ENCODE data around the gene PGAP6.

DNA sequence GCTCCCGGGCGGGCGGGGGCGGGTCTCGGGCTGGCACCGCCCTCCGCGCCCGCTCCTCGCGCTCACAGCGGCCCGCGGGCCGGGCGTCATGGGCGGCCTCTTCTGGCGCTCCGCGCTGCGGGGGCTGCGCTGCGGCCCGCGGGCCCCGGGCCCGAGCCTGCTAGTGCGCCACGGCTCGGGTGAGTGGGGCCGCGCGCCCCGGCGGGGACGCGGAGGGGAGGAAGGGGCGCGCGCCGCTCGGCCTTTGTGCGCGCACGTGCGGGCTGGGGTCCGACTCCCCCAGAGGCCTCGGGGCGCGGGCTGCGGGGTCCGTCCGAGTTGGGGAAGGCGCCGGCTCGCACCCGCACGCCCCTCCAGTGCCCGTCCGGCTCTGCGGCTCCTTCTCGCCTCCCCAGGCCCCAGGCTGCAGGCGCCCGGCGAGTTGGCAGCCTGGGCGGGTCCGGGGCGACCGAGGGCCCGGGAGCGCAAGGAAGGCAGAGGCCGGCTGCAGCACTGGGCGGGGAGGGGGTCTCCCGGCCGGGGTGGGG lies 15.4 kb upstream of the PGAP6 start, which contains the start of gene NME4:
- TF ChIP-seq, protein P1, sequence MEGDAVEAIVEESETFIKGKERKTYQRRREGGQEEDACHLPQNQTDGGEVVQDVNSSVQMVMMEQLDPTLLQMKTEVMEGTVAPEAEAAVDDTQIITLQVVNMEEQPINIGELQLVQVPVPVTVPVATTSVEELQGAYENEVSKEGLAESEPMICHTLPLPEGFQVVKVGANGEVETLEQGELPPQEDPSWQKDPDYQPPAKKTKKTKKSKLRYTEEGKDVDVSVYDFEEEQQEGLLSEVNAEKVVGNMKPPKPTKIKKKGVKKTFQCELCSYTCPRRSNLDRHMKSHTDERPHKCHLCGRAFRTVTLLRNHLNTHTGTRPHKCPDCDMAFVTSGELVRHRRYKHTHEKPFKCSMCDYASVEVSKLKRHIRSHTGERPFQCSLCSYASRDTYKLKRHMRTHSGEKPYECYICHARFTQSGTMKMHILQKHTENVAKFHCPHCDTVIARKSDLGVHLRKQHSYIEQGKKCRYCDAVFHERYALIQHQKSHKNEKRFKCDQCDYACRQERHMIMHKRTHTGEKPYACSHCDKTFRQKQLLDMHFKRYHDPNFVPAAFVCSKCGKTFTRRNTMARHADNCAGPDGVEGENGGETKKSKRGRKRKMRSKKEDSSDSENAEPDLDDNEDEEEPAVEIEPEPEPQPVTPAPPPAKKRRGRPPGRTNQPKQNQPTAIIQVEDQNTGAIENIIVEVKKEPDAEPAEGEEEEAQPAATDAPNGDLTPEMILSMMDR (conservative IDR thresholded peaks at IDR 0.05 in 1 of 2, IDR thresholded peaks at IDR 0.05 in 1 of 2; ENCODE audit: low read depth in 1 of 2, low read length in 2 of 2), result no peak
- no peak for TF ChIP-seq EZH2 (IDR thresholded peaks at IDR 0.05; ENCODE audit: low read length, missing control alignments)

Measured in fibroblast of lung (primary cell).